ENCODE measurements around the gene CLIC3. TPM values are rescaled to one million over a fixed set of nuclear protein-coding genes. Genes with fewer than 3 reads are reported as not detected.

The CLIC3 gene
- total RNA-seq, 2 experiments from 2014 or later = 2.1 to 2.8 TPM

- H3K9me3 Mint-ChIP-seq = no peaks in the 10 kb centered on the region
- H3K4me3 Mint-ChIP-seq = peak overlapping the region; percentile 54
- TF ChIP-seq CTCF (IDR thresholded peaks at IDR 0.05) = no peak
- no peaks in the 10 kb centered on the region for H3K27me3 ChIP-seq (ENCODE audit: control insufficient read depth in 1 of 2, insufficient read depth in 2 of 2, low read length in 2 of 2)
- CTCF ChIA-PET = interaction anchor here (0.5 to 1.4 kb wide), 3 partner anchors 31 to 182 kb away, joined by 3 to 4 read pairs (median 3); partner anchors contain the start of gene FBXW5
- H3K9me3 ChIP-seq (ENCODE audit: control insufficient read depth in 1 of 2, insufficient read depth in 1 of 2, low read length in 2 of 2) = peaks cover 0 to 9% of the 10 kb centered on the region in 2 experiments
- H3K27ac ChIP-seq (ENCODE audit: low read depth in 1 of 2, low read length in 2 of 2) = peak overlapping the region in 1 of 2 donors; percentile 4
- H3K27me3 Mint-ChIP-seq = no peaks in the 10 kb centered on the region
- no peak for ATAC-seq (ENCODE audit: poor library complexity)
- H3K4me1 ChIP-seq (ENCODE audit: insufficient read depth, low read length) = peaks cover 65% of the 10 kb centered on the region
- H3K4me3 ChIP-seq (ENCODE audit: low read length) = peak overlapping the region; percentile 40
- H3K36me3 ChIP-seq (ENCODE audit: insufficient read depth, low read length) = no peaks in the 10 kb centered on the region
- H3K27ac Mint-ChIP-seq = peak overlapping the region; percentile 9
- H3K4me1 Mint-ChIP-seq (ENCODE audit: low read depth) = peaks cover 20% of the 10 kb centered on the region
- no peaks in the 10 kb centered on the region for H3K36me3 Mint-ChIP-seq (ENCODE audit: low read depth)
- DNase-seq = peak in 2 of 14 experiments; percentile 48 to 53
- intact Hi-C loops (cut with DNase I, micrococcal nuclease) = no loop called here
- POLR2A ChIA-PET = interaction anchor here (1.2 to 2.9 kb wide), 4 partner anchors 15 to 168 kb away, joined by 4 to 12 read pairs (median 8); partner anchors contain the start of genes PAXX and RABL6
These were observed 21.4 kb downstream of the CLIC3 start for GRCh38 chr9:136974817-136975535.

DNA sequence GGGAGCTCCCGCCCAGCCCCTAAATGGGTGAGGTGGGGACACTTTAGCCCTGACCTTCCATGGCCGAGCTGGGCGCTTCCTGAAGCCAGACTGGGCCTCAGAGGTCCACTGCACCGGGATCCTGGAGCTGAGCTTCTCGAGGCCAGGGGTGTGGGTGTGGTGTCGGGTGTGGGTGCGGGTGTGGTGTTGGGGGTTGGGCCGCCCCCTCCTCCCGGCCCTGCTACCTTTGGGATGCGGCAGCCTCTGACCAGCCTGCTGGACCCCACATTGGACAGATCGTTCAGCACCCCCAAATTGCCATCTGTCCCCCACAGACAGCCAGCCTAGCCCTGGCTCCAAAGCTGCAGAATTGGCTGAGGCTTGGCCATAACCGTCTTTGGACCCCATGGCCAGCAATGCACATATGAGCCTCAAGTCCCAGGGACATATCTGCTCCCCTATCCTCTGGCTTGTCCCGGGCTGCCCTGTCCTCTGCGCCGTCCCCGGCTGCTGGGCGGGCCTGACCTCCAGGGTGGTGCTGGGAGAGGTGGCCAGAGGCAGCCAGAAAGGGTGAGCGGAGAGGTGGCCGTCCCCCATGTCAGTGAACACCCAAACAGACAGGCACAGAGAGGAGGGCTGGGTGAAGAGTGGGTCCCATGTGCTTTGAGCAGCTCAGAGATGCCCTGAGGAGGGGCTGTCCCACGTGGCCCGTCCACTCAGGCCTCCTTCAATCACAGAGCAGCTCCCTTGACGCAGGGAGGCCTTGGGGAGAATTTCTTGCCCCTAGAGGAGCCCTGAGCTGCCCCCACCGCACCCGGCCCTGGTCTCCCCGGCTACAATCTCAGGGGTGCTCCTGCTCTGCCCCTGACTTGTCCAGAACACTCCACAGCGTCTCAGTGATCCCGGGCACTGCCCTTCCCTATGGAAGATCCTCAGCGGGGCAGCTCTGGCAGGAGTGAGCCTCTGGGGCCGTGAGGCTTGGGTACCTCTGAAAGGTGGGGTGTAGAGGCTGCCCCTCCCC is 22.4 kb downstream of the CLIC3 start:
- no peaks in the 10 kb centered on the region for H3K36me3 ChIP-seq (ENCODE audit: insufficient read depth, low read length)
- no peaks in the 10 kb centered on the region for H3K9me3 Mint-ChIP-seq
- peaks cover 20% of the 10 kb centered on the region for H3K4me1 Mint-ChIP-seq (ENCODE audit: low read depth)
- no peak overlapping the region for H3K4me3 ChIP-seq (ENCODE audit: low read length)
- no peak overlapping the region for H3K27ac Mint-ChIP-seq
- ATAC-seq (ENCODE audit: poor library complexity) (no peak), DNase-seq (no peak)
- no peak for TF ChIP-seq CTCF (IDR thresholded peaks at IDR 0.05)
- ChIA-PET POLR2A (interaction anchor here (1.3 to 2.9 kb wide), 4 partner anchors 14 to 167 kb away, joined by 3 to 12 read pairs (median 8); partner anchors contain the start of genes PAXX and RABL6), CTCF (no interaction called here)
- intact Hi-C loops (cut with DNase I, micrococcal nuclease) = no loop called here
- peaks cover 0 to 3% of the 10 kb centered on the region in 2 experiments for H3K9me3 ChIP-seq (ENCODE audit: control insufficient read depth in 1 of 2, insufficient read depth in 1 of 2, low read length in 2 of 2)
- H3K36me3 Mint-ChIP-seq (ENCODE audit: low read depth) = no peaks in the 10 kb centered on the region
- H3K27me3 Mint-ChIP-seq = no peaks in the 10 kb centered on the region
- H3K4me3 Mint-ChIP-seq = no peak overlapping the region
- no peaks in the 10 kb centered on the region for H3K27me3 ChIP-seq (ENCODE audit: control insufficient read depth in 1 of 2, insufficient read depth in 2 of 2, low read length in 2 of 2)
- H3K4me1 ChIP-seq (ENCODE audit: insufficient read depth, low read length) = peaks cover 59% of the 10 kb centered on the region
- no peak overlapping the region for H3K27ac ChIP-seq (ENCODE audit: low read depth in 1 of 2, low read length in 2 of 2)

- no peaks in the 10 kb centered on the region for H3K36me3 Mint-ChIP-seq (ENCODE audit: low read depth)
- DNase-seq (no peak), ATAC-seq (ENCODE audit: poor library complexity) (no peak)
- TF ChIP-seq CTCF (IDR thresholded peaks at IDR 0.05) = no peak
- Histone ChIP-seq H3K4me3 (ENCODE audit: low read length) (no peak overlapping the region), H3K9me3 (ENCODE audit: control insufficient read depth in 1 of 2, insufficient read depth in 1 of 2, low read length in 2 of 2) (no peaks in the 10 kb centered on the region), H3K4me1 (ENCODE audit: insufficient read depth, low read length) (peaks cover 52% of the 10 kb centered on the region), H3K27ac (ENCODE audit: low read depth in 1 of 2, low read length in 2 of 2) (no peak overlapping the region), H3K36me3 (ENCODE audit: insufficient read depth, low read length) (no peaks in the 10 kb centered on the region), H3K27me3 (ENCODE audit: control insufficient read depth in 1 of 2, insufficient read depth in 2 of 2, low read length in 2 of 2) (no peaks in the 10 kb centered on the region)
- H3K4me3 Mint-ChIP-seq = no peak overlapping the region
- intact Hi-C loops (cut with DNase I, micrococcal nuclease) = no loop called here
- no peaks in the 10 kb centered on the region for H3K9me3 Mint-ChIP-seq
- H3K4me1 Mint-ChIP-seq (ENCODE audit: low read depth) = peaks cover 20% of the 10 kb centered on the region
- ChIA-PET POLR2A (no interaction called here), CTCF (no interaction called here)
- H3K27ac Mint-ChIP-seq = no peak overlapping the region
- no peaks in the 10 kb centered on the region for H3K27me3 Mint-ChIP-seq
These were observed 23.6 kb downstream of the CLIC3 start for GRCh38 chr9:136972743-136973142.

Data from CD4-positive, alpha-beta T cell (primary cell).